ENCODE data around the gene PDE6A.
A peak's percentile ranks its signal among the peaks of the same experiment; 100 is the strongest.
"Not testable (repeated sequence)": the region's sequence is repeated elsewhere in the genome, so short reads cannot be mapped to it uniquely, and the experiment has no call there.

PDE6A gene

GRCh38 chr5:149951138-149951749, 6.7 kb upstream of the PDE6A start:
- no peak for DNase-seq

GRCh38 chr5:149948993-149949392, 4.4 kb upstream of the PDE6A start:
- no peak for DNase-seq

GRCh38 chr5:149946118-149946517, 1.5 kb upstream of the PDE6A start:
- DNase-seq = no peak

- not testable (repeated sequence) for DNase-seq
These were observed 1.2 kb downstream of the PDE6A start for GRCh38 chr5:149943177-149943949.

- not testable (repeated sequence) for DNase-seq
These were observed 1.8 kb downstream of the PDE6A start for GRCh38 chr5:149942741-149943169.

GRCh38 chr5:149942199-149942598, 2.4 kb downstream of the PDE6A start:
- DNase-seq = no peak

GRCh38 chr5:149941795-149942194, 2.8 kb downstream of the PDE6A start:
- no peak for DNase-seq

GRCh38 chr5:149940941-149941644, 3.5 kb downstream of the PDE6A start:
- no peak for DNase-seq

- DNase-seq = no peak
These were observed 4.5 kb downstream of the PDE6A start for GRCh38 chr5:149940077-149940574.

- peak; percentile 23 for DNase-seq
These were observed 5.0 kb downstream of the PDE6A start for GRCh38 chr5:149939546-149939945.

GRCh38 chr5:149938791-149939358, 5.7 kb downstream of the PDE6A start:
- peak; percentile 92 for DNase-seq

- peak; percentile 93 for DNase-seq
These were observed 6.3 kb downstream of the PDE6A start for GRCh38 chr5:149938279-149938678.

GRCh38 chr5:149937610-149938009, 7.0 kb downstream of the PDE6A start:
- DNase-seq = peak; percentile 43

- DNase-seq = peak; percentile 19
These were observed 7.9 kb downstream of the PDE6A start for GRCh38 chr5:149936700-149937091.

GRCh38 chr5:149936044-149936699, 8.4 kb downstream of the PDE6A start:
- no peak for DNase-seq

- no peak for DNase-seq
These were observed 9.1 kb downstream of the PDE6A start for GRCh38 chr5:149935431-149935901.

GRCh38 chr5:149932445-149933350, 11.9 kb downstream of the PDE6A start:
- no peak for DNase-seq

GRCh38 chr5:149931992-149932436, 12.6 kb downstream of the PDE6A start:
- DNase-seq = no peak

- DNase-seq = no peak
These were observed 13.6 kb downstream of the PDE6A start for GRCh38 chr5:149930749-149931574.

- DNase-seq = no peak
These were observed 14.4 kb downstream of the PDE6A start for GRCh38 chr5:149930043-149930748.
